HG02840 (cell line): ENCODE data around the gene BAAT.

Experiments used
- ATAC-seq: cut with Tn5 transposase; IDR thresholded peaks from one replicate; pipeline ENCODE4 v1.9.1; 2021; ENCODE audit warnings: mild to moderate bottlenecking, moderate library complexity, moderate number of reproducible peaks; ENCODE audit not compliant: unreplicated experiment, low FRiP score

The BAAT gene

GRCh38 chr9:101326035-101326434 lies 58.8 kb downstream of the BAAT start:
- no peak for ATAC-seq

GRCh38 chr9:101325053-101325452 lies 59.8 kb downstream of the BAAT start:
- ATAC-seq, result no peak

- no peak for ATAC-seq
Observed at GRCh38 chr9:101324245-101324804, 60.5 kb downstream of the BAAT start.

GRCh38 chr9:101323129-101323528 lies 61.7 kb downstream of the BAAT start:
- ATAC-seq, result no peak

GRCh38 chr9:101317735-101318134 lies 67.1 kb downstream of the BAAT start:
- ATAC-seq, result no peak

- no peak for ATAC-seq
Observed at GRCh38 chr9:101315112-101315450, 69.7 kb downstream of the BAAT start.

- no peak for ATAC-seq
Observed at GRCh38 chr9:101312661-101313060, 72.1 kb downstream of the BAAT start.

- ATAC-seq, result peak; percentile 70
Observed at GRCh38 chr9:101311758-101312420, 72.9 kb downstream of the BAAT start.

- no peak for ATAC-seq
Observed at GRCh38 chr9:101311191-101311590, 73.6 kb downstream of the BAAT start.
